HCT116 (cell line): Measurements from ENCODE around the gene CENPV.
"Not testable (repeated sequence)": the region's sequence is repeated elsewhere in the genome, so short reads cannot be mapped to it uniquely, and the experiment has no call there.

Experiments used
- ATF3 ChIP-seq: IDR thresholded peaks from 2 replicates; pipeline ENCODE4 v1.6.1; 2012
- CTCF ChIP-seq, 3 experiments: fragments of 200-600 bp in 1 of 3; sonication (generic) in 1 of 3; IDR thresholded peaks in 2 of 3; conservative IDR thresholded peaks in 1 of 3; 2 replicates each; pipeline ENCODE4 v1.5.1; 2012 to 2017; ENCODE audit warnings: low read depth in 2 of 3, low read length in 2 of 3, antibody characterized with exemption in 1 of 3, borderline replicate concordance in 1 of 3, control low read depth in 1 of 3, mild to moderate bottlenecking in 1 of 3, mixed read lengths in 1 of 3, mixed run types in 1 of 3, moderate library complexity in 1 of 3; ENCODE audit not compliant: insufficient read depth in 1 of 3
- EZH2 ChIP-seq: fragments of 200-600 bp; sonication (generic); IDR thresholded peaks from 2 replicates; pipeline ENCODE4 v1.6.1; 2017; ENCODE audit warnings: antibody characterized with exemption, mixed run types
- EZH2phosphoT487 ChIP-seq: fragments of 200-600 bp; IDR thresholded peaks from 2 replicates; pipeline ENCODE4 v1.6.1; 2018; ENCODE audit warnings: antibody characterized with exemption, borderline replicate concordance
- FOSL1 ChIP-seq: IDR thresholded peaks from 2 replicates; pipeline ENCODE4 v1.6.1; 2012; ENCODE audit warnings: low read depth
- POLR2A ChIP-seq: IDR thresholded peaks from 2 replicates; pipeline ENCODE4 v1.7.0; 2011; ENCODE audit warnings: borderline replicate concordance; ENCODE audit not compliant: insufficient read depth, insufficient read length; ENCODE audit errors: extremely low read depth
- POLR2AphosphoS5 ChIP-seq: IDR thresholded peaks from 2 replicates; pipeline ENCODE4 v1.6.1; 2011; ENCODE audit warnings: mild to moderate bottlenecking, low read depth, low read length, moderate library complexity
- RAD21 ChIP-seq: IDR thresholded peaks from 2 replicates; pipeline ENCODE4 v1.6.1; 2012; ENCODE audit warnings: low read depth, mild to moderate bottlenecking
- REST ChIP-seq: IDR thresholded peaks from 2 replicates; pipeline ENCODE4 v1.6.1; 2012; ENCODE audit warnings: low read depth
- SIN3A ChIP-seq: IDR thresholded peaks from 2 replicates; pipeline ENCODE4 v1.6.1; 2012; ENCODE audit warnings: low read depth
- ZBTB33 ChIP-seq: IDR thresholded peaks from 2 replicates; pipeline ENCODE4 v1.6.1; 2011; ENCODE audit warnings: mild to moderate bottlenecking, low read length, moderate library complexity; ENCODE audit not compliant: insufficient replicate concordance; ENCODE audit errors: extremely low read depth
- ZNF274 ChIP-seq: fragments of 200-500 bp; sonication (Bioruptor generic); IDR thresholded peaks from 2 replicates; pipeline ENCODE4 v1.6.1; 2014; ENCODE audit warnings: mild to moderate bottlenecking, low read depth, low read length, inconsistent platforms
- TF ChIP-seq, protein P1 (sequence below): IDR thresholded peaks from 2 replicates; pipeline ENCODE4 v1.6.1; 2012

DNA sequence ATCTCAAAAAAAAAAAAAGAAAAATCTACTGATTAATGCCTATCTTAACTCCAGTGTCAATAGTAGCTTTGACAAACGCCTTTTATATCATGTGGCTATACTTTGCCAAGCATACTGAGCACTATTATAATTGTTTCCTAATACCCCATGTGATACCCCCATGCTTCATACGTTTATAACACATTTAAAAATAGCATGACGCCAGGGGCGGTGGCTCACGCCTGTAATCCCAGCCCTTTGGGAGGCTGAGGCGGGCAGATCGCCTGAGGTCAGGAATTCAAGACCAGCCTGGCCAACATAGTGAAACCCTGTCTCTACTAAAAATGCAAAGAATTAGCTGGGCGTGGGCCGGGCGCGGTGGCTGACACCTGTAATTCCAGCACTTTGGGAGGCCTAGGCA is 39.2 kb upstream of the CENPV start:
- not testable (repeated sequence) for TF ChIP-seq REST; EZH2; CTCF (IDR thresholded peaks at IDR 0.05 in 2 of 3, conservative IDR thresholded peaks at IDR 0.05 in 1 of 3; ENCODE audit: borderline replicate concordance in 1 of 3, insufficient read depth in 1 of 3, low read depth in 2 of 3, low read length in 2 of 3); POLR2AphosphoS5; POLR2A; ZBTB33; ZNF274; SIN3A; ATF3; FOSL1; EZH2phosphoT487; RAD21
- TF ChIP-seq, protein P1, sequence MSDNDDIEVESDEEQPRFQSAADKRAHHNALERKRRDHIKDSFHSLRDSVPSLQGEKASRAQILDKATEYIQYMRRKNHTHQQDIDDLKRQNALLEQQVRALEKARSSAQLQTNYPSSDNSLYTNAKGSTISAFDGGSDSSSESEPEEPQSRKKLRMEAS: not testable (repeated sequence)
